ENCODE measurements around the gene GAS2.
A peak's percentile ranks its signal among the peaks of the same experiment; 100 is the strongest.

Gene GAS2

GRCh38 chr11:22720457-22720856, 54.0 kb downstream of the GAS2 start:
- no peak for FAIRE-seq

DNA sequence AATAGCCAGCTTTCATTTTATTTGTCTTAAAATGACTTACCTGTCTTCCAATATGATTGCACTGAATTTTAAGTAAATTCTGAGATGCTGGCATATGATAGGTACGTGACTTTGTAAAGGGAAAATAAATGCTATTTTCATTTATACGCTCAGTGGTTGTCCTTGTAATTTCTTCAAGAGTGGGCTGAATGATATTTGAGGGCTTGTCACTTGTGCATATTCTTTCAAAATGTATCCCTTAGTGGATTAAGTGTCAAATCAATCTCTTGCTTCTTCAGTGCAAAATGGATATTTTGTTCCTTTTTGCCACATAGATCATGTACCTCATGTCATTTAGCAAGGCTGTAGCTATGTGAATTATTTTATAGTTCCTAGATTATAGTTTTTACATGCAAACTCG, 56.9 kb downstream of the GAS2 start:
- FAIRE-seq (no peak), DNase-seq (ENCODE audit: insufficient read length, low spot score) (no peak)

More at GRCh38 chr11:22720457-22720856, 54.0 kb downstream of the GAS2 start:
- no peak for DNase-seq (ENCODE audit: insufficient read length, low spot score)

GRCh38 chr11:22725079-22725478, 58.7 kb downstream of the GAS2 start:
- no peak for FAIRE-seq
- DNase-seq (ENCODE audit: insufficient read length, low spot score), result no peak

DNA sequence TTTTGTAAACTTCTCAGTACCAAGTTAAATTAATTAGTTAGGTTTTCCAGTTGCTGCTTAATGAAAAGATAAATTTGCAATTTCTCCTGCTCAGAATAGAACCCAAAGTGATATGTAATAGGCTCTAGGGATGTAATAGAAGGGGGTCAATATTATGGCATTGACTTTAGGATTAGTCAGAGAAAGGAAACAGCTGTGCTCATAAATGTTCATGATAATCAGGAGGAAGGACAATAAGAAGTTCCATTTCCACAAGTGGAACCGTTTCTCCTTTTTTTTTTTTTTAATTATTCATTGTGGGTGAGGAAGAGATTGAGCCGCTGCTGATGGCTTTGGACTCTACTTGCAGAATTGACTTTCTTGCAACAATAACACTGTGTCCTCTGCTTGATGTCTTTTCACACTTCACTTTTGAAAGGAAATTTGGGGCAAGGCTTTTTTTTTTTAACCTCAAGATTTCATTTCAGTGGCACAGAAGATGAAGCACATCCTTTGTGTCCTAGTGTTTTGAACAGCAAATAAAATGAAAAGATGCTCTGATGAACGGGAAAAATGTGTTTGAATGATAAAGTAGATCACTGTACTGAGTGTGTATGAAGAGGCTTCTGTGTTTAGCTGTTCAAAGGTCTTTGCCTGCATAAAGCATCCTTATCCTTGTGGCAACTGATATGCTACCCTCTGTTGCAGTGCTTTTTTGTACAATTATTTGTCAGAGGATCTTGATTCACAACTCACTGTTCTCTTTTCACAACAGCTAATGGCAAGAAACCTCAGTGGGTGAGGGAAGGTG, 62.4 kb downstream of the GAS2 start:
- FAIRE-seq (peak; percentile 48), DNase-seq (ENCODE audit: insufficient read length, low spot score) (no peak)

- FAIRE-seq, result peak; percentile 72
- DNase-seq (ENCODE audit: insufficient read length, low spot score), result no peak
Measured at GRCh38 chr11:22730319-22730718, 63.9 kb downstream of the GAS2 start.

- DNase-seq (ENCODE audit: insufficient read length, low spot score) (no peak), FAIRE-seq (no peak)
Measured at GRCh38 chr11:22732588-22732987, 66.2 kb downstream of the GAS2 start.

- DNase-seq (ENCODE audit: insufficient read length, low spot score), result no peak
- no peak for FAIRE-seq
Measured at GRCh38 chr11:22733475-22734248, 67.3 kb downstream of the GAS2 start.

- FAIRE-seq, result peak; percentile 31
- DNase-seq (ENCODE audit: insufficient read length, low spot score), result no peak
Measured at GRCh38 chr11:22734628-22735345, 68.4 kb downstream of the GAS2 start.

GRCh38 chr11:22742157-22742613, 75.8 kb downstream of the GAS2 start:
- FAIRE-seq, result peak; percentile 88

GRCh38 chr11:22749536-22749935, 83.1 kb downstream of the GAS2 start:
- DNase-seq (ENCODE audit: insufficient read length, low spot score), result no peak
- FAIRE-seq, result no peak

More at GRCh38 chr11:22742157-22742613, 75.8 kb downstream of the GAS2 start:
- no peak for DNase-seq (ENCODE audit: insufficient read length, low spot score)

DNA sequence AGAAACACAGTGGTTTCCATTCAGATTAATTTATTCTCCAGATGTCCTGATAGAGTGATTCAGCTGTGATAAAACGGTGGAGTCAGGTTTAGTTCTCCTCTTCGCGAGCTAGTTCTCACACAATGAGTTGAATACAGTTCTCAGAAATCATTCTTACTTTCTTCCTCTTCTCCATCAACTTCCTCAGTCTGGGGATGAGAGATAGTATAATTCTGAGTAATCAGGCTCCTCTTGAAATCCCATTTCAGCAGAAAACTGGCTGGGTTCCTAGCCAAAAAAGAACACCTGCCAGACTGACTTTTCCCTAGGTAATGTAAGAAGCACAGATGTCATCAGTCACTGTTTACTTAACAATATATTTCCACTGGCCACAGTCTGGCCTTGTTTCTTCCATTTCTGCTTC, 86.5 kb downstream of the GAS2 start:
- no peak for DNase-seq (ENCODE audit: insufficient read length, low spot score)
- FAIRE-seq, result peak; percentile 77

GRCh38 chr11:22753416-22753815, 87.0 kb downstream of the GAS2 start:
- FAIRE-seq, result no peak
- no peak for DNase-seq (ENCODE audit: insufficient read length, low spot score)

DNA sequence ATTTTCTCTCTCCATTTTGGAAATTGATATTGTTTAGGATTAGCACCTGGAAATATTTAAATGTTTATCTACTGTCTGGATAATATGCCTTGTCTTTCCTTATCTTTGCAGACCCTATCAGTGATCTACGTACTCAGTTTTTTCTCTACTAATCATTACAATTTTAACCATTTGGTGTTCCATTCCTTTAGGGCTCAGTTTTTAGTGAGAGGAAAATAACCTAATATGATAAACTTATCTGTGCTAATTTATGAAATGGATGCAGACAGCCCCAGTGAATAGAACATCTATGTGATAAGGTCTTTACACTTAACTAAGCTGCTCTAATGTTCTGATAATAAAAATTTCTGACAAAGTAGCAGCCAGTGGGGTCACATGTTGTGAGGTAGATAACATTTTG, 94.7 kb downstream of the GAS2 start:
- DNase-seq (ENCODE audit: insufficient read length, low spot score) (no peak), FAIRE-seq (peak; percentile 78)

GRCh38 chr11:22763166-22763565, 96.8 kb downstream of the GAS2 start:
- DNase-seq (ENCODE audit: insufficient read length, low spot score), result no peak
- no peak for FAIRE-seq

DNA sequence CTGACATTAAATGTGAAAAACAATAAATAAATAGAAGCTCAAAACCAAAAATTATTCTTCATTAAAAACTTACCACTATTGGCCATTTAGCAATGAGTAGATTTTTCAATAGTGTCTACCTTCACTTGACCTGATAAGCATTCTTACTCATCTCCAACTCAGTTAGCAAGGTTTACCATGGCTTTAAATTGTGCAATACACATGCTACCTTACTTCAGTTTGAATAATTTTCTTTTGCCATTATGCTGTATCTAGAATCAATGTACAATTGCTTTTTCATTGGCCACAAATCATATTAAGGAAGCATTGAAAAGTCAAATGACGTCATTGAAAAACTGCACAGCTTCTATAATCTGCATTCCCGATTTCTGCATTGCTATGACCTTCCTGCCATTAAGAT, 98.3 kb downstream of the GAS2 start:
- DNase-seq (ENCODE audit: insufficient read length, low spot score) (no peak), FAIRE-seq (no peak)

GRCh38 chr11:22768281-22768680, 101.9 kb downstream of the GAS2 start:
- FAIRE-seq (no peak), DNase-seq (ENCODE audit: insufficient read length, low spot score) (no peak)

DNA sequence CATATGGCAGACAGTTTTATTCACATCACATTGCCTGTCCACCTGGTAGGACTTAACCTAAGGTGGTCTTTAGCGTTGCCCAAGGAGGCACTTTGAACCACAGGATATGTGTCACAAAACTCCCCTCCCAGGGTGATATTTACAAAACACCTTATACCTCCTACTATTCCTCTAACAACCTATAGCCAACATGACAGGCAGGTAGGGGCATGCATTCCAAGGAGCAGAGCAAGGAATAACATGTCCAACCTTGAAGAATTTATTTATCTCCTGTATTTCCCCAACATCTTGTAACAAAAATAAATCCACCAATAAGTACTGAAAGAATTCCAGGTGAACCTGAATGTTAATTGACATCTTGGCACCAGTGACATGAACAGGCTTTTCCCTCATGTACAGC, 102.7 kb downstream of the GAS2 start:
- FAIRE-seq (peak; percentile 64), DNase-seq (ENCODE audit: insufficient read length, low spot score) (no peak)

- no peak for DNase-seq (ENCODE audit: insufficient read length, low spot score)
- FAIRE-seq, result peak; percentile 87
Measured at GRCh38 chr11:22774716-22775115, 108.3 kb downstream of the GAS2 start.

- FAIRE-seq, result no peak
- no peak for DNase-seq (ENCODE audit: insufficient read length, low spot score)
Measured at GRCh38 chr11:22775248-22775647, 108.8 kb downstream of the GAS2 start.

DNA sequence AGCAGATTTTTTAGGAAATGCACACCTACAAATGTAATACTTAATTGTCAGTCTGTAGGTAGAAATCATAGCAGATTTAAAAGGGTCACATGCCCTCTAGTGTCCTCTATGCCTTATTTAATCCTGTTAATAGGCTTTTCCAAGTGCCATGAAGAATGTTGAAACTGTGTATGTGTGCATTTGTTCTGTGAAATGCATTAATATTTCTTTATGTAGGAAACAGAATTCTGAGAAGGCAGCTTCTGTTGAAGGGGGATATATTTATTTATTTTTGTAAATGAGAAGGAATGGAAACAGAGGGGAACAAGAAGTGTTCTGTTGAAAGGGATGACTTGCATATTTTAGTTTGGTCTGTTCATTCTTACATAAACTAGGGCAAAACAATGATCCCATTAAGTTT, 112.2 kb downstream of the GAS2 start:
- FAIRE-seq, result no peak
- DNase-seq (ENCODE audit: insufficient read length, low spot score), result no peak

- no peak for DNase-seq (ENCODE audit: insufficient read length, low spot score)
- no peak for FAIRE-seq
Measured at GRCh38 chr11:22779850-22780249, 113.4 kb downstream of the GAS2 start.

All from GM19239 (cell line).